GM23338 (cell line): Measurements from ENCODE around the gene SYNDIG1L. TPM values are rescaled to one million over a fixed set of nuclear protein-coding genes. Genes with fewer than 3 reads are reported as not detected.

ENCODE experiments used
- ATAC-seq: fragments of 200-7000 bp; cut with Tn5 transposase; 3 replicates; pipeline ENCODE4 v1.9.1; 2020
- DNase-seq: peaks from one replicate; pipeline ENCODE4 v3.0.0-alpha.2; 2015; ENCODE audit warnings: low spot score
- H2AFZ ChIP-seq: fragments of 200-600 bp; sonication (generic); 2 replicates; pipeline ENCODE4 v1.8.0; 2016; ENCODE audit warnings: antibody characterized with exemption, mild to moderate bottlenecking, moderate library complexity
- H3F3A ChIP-seq: fragments of 200-600 bp; sonication (generic); replicated peaks from 2 replicates; pipeline ENCODE4 v1.8.0; 2017; ENCODE audit warnings: antibody characterized with exemption, mixed run types, low read depth
- H3K27ac ChIP-seq: fragments of 200-600 bp; sonication (generic); 2 replicates; pipeline ENCODE4 v1.6.1; 2016; ENCODE audit warnings: low read depth
- H3K27me3 ChIP-seq: fragments of 200-600 bp; sonication (generic); 2 replicates; pipeline ENCODE4 v1.8.0; 2016; ENCODE audit warnings: mild to moderate bottlenecking, mixed run types, moderate library complexity; ENCODE audit not compliant: insufficient read depth
- H3K36me3 ChIP-seq: fragments of 200-600 bp; sonication (generic); 2 replicates; pipeline ENCODE4 v1.8.0; 2016; ENCODE audit warnings: mild to moderate bottlenecking; ENCODE audit not compliant: insufficient read depth
- H3K4me1 ChIP-seq: fragments of 200-600 bp; sonication (generic); 2 replicates; pipeline ENCODE4 v1.8.0; 2016; ENCODE audit warnings: mild to moderate bottlenecking, moderate library complexity; ENCODE audit not compliant: insufficient read depth
- H3K4me2 ChIP-seq: fragments of 200-600 bp; sonication (generic); 2 replicates; pipeline ENCODE4 v1.7.1; 2017; ENCODE audit warnings: mixed run types
- H3K4me3 ChIP-seq: fragments of 200-600 bp; sonication (generic); 2 replicates; pipeline ENCODE4 v1.6.1; 2016; ENCODE audit warnings: mixed run types
- H3K79me2 ChIP-seq: fragments of 200-600 bp; sonication (generic); replicated peaks from 2 replicates; pipeline ENCODE4 v1.8.0; 2017; ENCODE audit warnings: mild to moderate bottlenecking; ENCODE audit not compliant: insufficient read depth
- H3K9me2 ChIP-seq: fragments of 200-600 bp; sonication (generic); 2 replicates; pipeline ENCODE4 v1.8.0; 2017; ENCODE audit not compliant: insufficient read depth
- H4K20me1 ChIP-seq: fragments of 200-600 bp; sonication (generic); replicated peaks from 2 replicates; pipeline ENCODE4 v1.8.0; 2017; ENCODE audit warnings: mild to moderate bottlenecking; ENCODE audit not compliant: insufficient read depth
- H3K27ac Mint-ChIP-seq: 2 replicates; pipeline ENCODE4 v1.8.0; 2020; ENCODE audit warnings: inconsistent platforms, mild to moderate bottlenecking, moderate library complexity, mixed read lengths
- H3K27me3 Mint-ChIP-seq: 3 replicates; pipeline ENCODE4 v1.8.0; 2022; ENCODE audit warnings: low read depth, mild to moderate bottlenecking, moderate library complexity, mixed read lengths, inconsistent platforms; ENCODE audit not compliant: insufficient read depth, poor library complexity
- H3K36me3 Mint-ChIP-seq: 3 replicates; pipeline ENCODE4 v1.8.0; 2021; ENCODE audit warnings: low read depth, mild to moderate bottlenecking, inconsistent platforms, moderate library complexity, mixed read lengths
- H3K4me1 Mint-ChIP-seq: 3 replicates; pipeline ENCODE4 v1.8.0; 2020; ENCODE audit warnings: mild to moderate bottlenecking, inconsistent platforms, mixed read lengths
- H3K4me3 Mint-ChIP-seq: 3 replicates; pipeline ENCODE4 v1.8.0; 2021; ENCODE audit warnings: moderate library complexity, mild to moderate bottlenecking, inconsistent platforms, mixed read lengths
- H3K9me3 Mint-ChIP-seq: 3 replicates; pipeline ENCODE4 v1.8.0; 2020; ENCODE audit warnings: moderate library complexity, mild to moderate bottlenecking, inconsistent platforms, mixed read lengths
- CREB1 ChIP-seq: fragments of 250-450 bp; sonication (Bioruptor Pico); IDR thresholded peaks from 2 replicates; pipeline ENCODE4 v1.5.0; 2020; ENCODE audit warnings: low read depth, mild to moderate bottlenecking, moderate library complexity
- EZH2 ChIP-seq: fragments of 200-600 bp; sonication (generic); IDR thresholded peaks from one replicate; pipeline ENCODE4 v1.8.0; 2017; ENCODE audit warnings: antibody characterized with exemption, mild to moderate bottlenecking, low read depth; ENCODE audit not compliant: unreplicated experiment
- EZH2phosphoT487 ChIP-seq: fragments of 200-600 bp; sonication (generic); IDR thresholded peaks from one replicate; pipeline ENCODE4 v1.8.1; 2018; ENCODE audit warnings: antibody characterized with exemption; ENCODE audit not compliant: unreplicated experiment
- JUNB ChIP-seq: IDR thresholded peaks from one replicate; pipeline ENCODE4 v1.6.1; 2016; ENCODE audit warnings: antibody characterized with exemption; ENCODE audit not compliant: unreplicated experiment
- NANOG ChIP-seq: IDR thresholded peaks from 2 replicates; pipeline ENCODE4 v1.6.1; 2016; ENCODE audit warnings: antibody characterized with exemption, borderline replicate concordance
- POLR2AphosphoS5 ChIP-seq: IDR thresholded peaks from 2 replicates; pipeline ENCODE4 v1.6.1; 2016; ENCODE audit warnings: antibody characterized with exemption, low read depth
- ZNF114 ChIP-seq: fragments of 250-450 bp; sonication (Bioruptor Pico); IDR thresholded peaks from 2 replicates; pipeline ENCODE4 v1.5.0; 2020; ENCODE audit warnings: mild to moderate bottlenecking, moderate library complexity
- ZNF331 ChIP-seq: fragments of 250-450 bp; sonication (Bioruptor Pico); IDR thresholded peaks from 2 replicates; pipeline ENCODE4 v1.5.0; 2020; ENCODE audit warnings: low read depth, mild to moderate bottlenecking, moderate library complexity
- polyA plus RNA-seq: library from polyadenylated mRNA; unstranded; fragments of >200 nt; fragmentation: Nextera tagmentation; extraction: Ambion mirVana; gene quantifications from 2 replicates; pipeline ENCODE4 v1.2.1, GENCODE V29; 2016
- total RNA-seq: library from RNA; depleted of rRNA; stranded (reverse); fragments of >200 nt; shearing (Covaris generic); gene quantifications from 2 replicates; pipeline ENCODE4 v1.2.3, GENCODE V29; 2014
- TF ChIP-seq, protein P1 (sequence below), 2 experiments: fragments of 200-600 bp in 1 of 2; sonication (generic) in 1 of 2; conservative IDR thresholded peaks; 2 replicates each; pipeline versions ENCODE4 v1.5.1 to v1.6.1; 2016 to 2017; ENCODE audit warnings: antibody characterized with exemption in 2 of 2, low read depth in 2 of 2, mild to moderate bottlenecking in 2 of 2, moderate library complexity in 1 of 2
- TF ChIP-seq, protein P2 (sequence below): fragments of 250-450 bp; sonication (Bioruptor Pico); IDR thresholded peaks from 2 replicates; pipeline ENCODE4 v1.5.0; 2020; ENCODE audit warnings: mild to moderate bottlenecking, moderate library complexity
- TF ChIP-seq, protein P3 (sequence below): IDR thresholded peaks from one replicate; pipeline ENCODE4 v1.6.1; 2018; ENCODE audit warnings: antibody characterized with exemption; ENCODE audit not compliant: unreplicated experiment
- TF ChIP-seq, protein P4 (sequence below): IDR thresholded peaks from 2 replicates; pipeline ENCODE4 v1.6.1; 2016; ENCODE audit warnings: antibody characterized with exemption

SYNDIG1L gene
- total and polyA plus RNA-seq, 2 experiments from 2014 or later: 0.65 to 2.1 TPM

DNA sequence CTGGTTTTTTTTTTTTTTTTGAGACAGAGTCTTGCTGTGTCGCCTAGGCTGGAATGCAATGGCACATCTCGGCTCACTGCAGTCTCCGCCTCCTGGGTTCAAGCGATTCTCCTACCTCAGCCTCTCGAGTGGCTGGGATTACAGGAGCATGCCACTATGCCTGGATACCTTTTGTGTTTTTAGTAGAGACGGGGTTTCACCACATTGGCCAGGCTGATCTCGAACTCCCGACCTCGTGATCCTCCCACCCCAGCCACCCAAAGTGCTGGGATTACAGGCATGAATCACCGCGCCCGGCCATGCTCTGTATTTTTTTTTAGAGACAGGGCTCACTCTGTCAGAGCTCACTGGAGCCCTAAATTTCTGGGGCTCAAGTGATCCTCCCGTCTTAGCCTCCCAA lies 45.2 kb downstream of the SYNDIG1L start (continued):
- TF ChIP-seq JUNB (no peak), POLR2AphosphoS5 (no peak), ZNF331 (CRISPR knock-in tag) (no peak)

DNA sequence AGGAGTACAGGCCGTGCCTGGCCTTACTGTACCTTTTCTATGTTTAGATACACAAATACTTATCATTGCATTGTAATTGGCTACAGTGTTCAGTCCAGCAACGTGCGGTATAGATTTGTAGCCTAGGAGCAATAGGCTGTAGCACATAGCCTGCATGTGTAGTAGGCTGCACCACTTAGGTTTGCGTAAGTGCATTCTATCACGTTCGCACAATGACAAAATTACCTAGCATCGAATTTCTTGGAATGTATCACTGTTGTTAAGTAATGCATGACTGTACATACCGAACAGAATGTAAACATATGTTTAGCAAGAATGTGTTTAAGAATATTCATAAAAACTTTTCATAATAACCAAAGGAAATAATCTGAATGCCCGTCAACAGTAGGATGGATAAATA lies 45.8 kb downstream of the SYNDIG1L start:
- Mint-ChIP-seq H3K9me3 (no peaks in the 10 kb centered on the region; the same call in 2 of the 3 replicates), H3K4me3 (no peak overlapping the region), H3K4me1 (no peaks in the 10 kb centered on the region), H3K27me3 (no peaks in the 10 kb centered on the region), H3K36me3 (no peaks in the 10 kb centered on the region; the same call in 2 of the 3 replicates), H3K27ac (no peak overlapping the region)
- Histone ChIP-seq H3K27me3 (no peaks in the 10 kb centered on the region), H3F3A (no peaks in the 10 kb centered on the region), H3K4me1 (no peaks in the 10 kb centered on the region), H2AFZ (no peak overlapping the region), H3K79me2 (no peaks in the 10 kb centered on the region), H3K9me2 (no peaks in the 10 kb centered on the region; the same call in 1 of the 2 replicates), H3K4me3 (no peak overlapping the region), H3K36me3 (no peaks in the 10 kb centered on the region), H3K27ac (no peak overlapping the region), H4K20me1 (no peaks in the 10 kb centered on the region), H3K4me2 (no peak overlapping the region)
- DNase-seq (no peak), ATAC-seq (no peak)
- TF ChIP-seq JUNB (no peak), ZNF331 (CRISPR knock-in tag) (no peak), EZH2phosphoT487 (no peak), POLR2AphosphoS5 (no peak), ZNF114 (CRISPR knock-in tag) (no peak), NANOG (no peak), EZH2 (no peak), CREB1 (no peak)
- TF ChIP-seq, protein P1, sequence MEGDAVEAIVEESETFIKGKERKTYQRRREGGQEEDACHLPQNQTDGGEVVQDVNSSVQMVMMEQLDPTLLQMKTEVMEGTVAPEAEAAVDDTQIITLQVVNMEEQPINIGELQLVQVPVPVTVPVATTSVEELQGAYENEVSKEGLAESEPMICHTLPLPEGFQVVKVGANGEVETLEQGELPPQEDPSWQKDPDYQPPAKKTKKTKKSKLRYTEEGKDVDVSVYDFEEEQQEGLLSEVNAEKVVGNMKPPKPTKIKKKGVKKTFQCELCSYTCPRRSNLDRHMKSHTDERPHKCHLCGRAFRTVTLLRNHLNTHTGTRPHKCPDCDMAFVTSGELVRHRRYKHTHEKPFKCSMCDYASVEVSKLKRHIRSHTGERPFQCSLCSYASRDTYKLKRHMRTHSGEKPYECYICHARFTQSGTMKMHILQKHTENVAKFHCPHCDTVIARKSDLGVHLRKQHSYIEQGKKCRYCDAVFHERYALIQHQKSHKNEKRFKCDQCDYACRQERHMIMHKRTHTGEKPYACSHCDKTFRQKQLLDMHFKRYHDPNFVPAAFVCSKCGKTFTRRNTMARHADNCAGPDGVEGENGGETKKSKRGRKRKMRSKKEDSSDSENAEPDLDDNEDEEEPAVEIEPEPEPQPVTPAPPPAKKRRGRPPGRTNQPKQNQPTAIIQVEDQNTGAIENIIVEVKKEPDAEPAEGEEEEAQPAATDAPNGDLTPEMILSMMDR (conservative IDR thresholded peaks at IDR 0.05; ENCODE audit: low read depth in 2 of 2): no peak
- TF ChIP-seq, protein P2, sequence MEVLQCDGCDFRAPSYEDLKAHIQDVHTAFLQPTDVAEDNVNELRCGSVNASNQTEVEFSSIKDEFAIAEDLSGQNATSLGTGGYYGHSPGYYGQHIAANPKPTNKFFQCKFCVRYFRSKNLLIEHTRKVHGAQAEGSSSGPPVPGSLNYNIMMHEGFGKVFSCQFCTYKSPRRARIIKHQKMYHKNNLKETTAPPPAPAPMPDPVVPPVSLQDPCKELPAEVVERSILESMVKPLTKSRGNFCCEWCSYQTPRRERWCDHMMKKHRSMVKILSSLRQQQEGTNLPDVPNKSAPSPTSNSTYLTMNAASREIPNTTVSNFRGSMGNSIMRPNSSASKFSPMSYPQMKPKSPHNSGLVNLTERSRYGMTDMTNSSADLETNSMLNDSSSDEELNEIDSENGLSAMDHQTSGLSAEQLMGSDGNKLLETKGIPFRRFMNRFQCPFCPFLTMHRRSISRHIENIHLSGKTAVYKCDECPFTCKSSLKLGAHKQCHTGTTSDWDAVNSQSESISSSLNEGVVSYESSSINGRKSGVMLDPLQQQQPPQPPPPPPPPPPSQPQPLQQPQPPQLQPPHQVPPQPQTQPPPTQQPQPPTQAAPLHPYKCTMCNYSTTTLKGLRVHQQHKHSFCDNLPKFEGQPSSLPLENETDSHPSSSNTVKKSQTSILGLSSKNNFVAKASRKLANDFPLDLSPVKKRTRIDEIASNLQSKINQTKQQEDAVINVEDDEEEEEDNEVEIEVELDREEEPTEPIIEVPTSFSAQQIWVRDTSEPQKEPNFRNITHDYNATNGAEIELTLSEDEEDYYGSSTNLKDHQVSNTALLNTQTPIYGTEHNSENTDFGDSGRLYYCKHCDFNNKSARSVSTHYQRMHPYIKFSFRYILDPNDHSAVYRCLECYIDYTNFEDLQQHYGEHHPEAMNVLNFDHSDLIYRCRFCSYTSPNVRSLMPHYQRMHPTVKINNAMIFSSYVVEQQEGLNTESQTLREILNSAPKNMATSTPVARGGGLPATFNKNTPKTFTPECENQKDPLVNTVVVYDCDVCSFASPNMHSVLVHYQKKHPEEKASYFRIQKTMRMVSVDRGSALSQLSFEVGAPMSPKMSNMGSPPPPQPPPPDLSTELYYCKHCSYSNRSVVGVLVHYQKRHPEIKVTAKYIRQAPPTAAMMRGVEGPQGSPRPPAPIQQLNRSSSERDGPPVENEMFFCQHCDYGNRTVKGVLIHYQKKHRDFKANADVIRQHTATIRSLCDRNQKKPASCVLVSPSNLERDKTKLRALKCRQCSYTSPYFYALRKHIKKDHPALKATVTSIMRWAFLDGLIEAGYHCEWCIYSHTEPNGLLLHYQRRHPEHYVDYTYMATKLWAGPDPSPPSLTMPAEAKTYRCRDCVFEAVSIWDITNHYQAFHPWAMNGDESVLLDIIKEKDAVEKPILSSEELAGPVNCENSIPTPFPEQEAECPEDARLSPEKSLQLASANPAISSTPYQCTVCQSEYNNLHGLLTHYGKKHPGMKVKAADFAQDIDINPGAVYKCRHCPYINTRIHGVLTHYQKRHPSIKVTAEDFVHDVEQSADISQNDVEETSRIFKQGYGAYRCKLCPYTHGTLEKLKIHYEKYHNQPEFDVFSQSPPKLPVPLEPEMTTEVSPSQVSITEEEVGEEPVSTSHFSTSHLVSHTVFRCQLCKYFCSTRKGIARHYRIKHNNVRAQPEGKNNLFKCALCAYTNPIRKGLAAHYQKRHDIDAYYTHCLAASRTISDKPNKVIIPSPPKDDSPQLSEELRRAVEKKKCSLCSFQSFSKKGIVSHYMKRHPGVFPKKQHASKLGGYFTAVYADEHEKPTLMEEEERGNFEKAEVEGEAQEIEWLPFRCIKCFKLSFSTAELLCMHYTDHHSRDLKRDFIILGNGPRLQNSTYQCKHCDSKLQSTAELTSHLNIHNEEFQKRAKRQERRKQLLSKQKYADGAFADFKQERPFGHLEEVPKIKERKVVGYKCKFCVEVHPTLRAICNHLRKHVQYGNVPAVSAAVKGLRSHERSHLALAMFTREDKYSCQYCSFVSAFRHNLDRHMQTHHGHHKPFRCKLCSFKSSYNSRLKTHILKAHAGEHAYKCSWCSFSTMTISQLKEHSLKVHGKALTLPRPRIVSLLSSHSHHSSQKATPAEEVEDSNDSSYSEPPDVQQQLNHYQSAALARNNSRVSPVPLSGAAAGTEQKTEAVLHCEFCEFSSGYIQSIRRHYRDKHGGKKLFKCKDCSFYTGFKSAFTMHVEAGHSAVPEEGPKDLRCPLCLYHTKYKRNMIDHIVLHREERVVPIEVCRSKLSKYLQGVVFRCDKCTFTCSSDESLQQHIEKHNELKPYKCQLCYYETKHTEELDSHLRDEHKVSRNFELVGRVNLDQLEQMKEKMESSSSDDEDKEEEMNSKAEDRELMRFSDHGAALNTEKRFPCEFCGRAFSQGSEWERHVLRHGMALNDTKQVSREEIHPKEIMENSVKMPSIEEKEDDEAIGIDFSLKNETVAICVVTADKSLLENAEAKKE (CRISPR knock-in tag): no peak
- TF ChIP-seq, protein P3, sequence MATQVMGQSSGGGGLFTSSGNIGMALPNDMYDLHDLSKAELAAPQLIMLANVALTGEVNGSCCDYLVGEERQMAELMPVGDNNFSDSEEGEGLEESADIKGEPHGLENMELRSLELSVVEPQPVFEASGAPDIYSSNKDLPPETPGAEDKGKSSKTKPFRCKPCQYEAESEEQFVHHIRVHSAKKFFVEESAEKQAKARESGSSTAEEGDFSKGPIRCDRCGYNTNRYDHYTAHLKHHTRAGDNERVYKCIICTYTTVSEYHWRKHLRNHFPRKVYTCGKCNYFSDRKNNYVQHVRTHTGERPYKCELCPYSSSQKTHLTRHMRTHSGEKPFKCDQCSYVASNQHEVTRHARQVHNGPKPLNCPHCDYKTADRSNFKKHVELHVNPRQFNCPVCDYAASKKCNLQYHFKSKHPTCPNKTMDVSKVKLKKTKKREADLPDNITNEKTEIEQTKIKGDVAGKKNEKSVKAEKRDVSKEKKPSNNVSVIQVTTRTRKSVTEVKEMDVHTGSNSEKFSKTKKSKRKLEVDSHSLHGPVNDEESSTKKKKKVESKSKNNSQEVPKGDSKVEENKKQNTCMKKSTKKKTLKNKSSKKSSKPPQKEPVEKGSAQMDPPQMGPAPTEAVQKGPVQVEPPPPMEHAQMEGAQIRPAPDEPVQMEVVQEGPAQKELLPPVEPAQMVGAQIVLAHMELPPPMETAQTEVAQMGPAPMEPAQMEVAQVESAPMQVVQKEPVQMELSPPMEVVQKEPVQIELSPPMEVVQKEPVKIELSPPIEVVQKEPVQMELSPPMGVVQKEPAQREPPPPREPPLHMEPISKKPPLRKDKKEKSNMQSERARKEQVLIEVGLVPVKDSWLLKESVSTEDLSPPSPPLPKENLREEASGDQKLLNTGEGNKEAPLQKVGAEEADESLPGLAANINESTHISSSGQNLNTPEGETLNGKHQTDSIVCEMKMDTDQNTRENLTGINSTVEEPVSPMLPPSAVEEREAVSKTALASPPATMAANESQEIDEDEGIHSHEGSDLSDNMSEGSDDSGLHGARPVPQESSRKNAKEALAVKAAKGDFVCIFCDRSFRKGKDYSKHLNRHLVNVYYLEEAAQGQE: no peak
- TF ChIP-seq, protein P4, sequence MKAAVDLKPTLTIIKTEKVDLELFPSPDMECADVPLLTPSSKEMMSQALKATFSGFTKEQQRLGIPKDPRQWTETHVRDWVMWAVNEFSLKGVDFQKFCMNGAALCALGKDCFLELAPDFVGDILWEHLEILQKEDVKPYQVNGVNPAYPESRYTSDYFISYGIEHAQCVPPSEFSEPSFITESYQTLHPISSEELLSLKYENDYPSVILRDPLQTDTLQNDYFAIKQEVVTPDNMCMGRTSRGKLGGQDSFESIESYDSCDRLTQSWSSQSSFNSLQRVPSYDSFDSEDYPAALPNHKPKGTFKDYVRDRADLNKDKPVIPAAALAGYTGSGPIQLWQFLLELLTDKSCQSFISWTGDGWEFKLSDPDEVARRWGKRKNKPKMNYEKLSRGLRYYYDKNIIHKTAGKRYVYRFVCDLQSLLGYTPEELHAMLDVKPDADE: no peak
